Muscle layer of colon (tissue), 2 donors: ENCODE measurements around the gene ZNF438.

Experiments
- H3K27ac ChIP-seq: one replicate; pipeline ENCODE4 v1.7.0; 2013; ENCODE audit warnings: low read depth, mild to moderate bottlenecking, low read length, moderate library complexity
- H3K27me3 ChIP-seq, 2 donors: one replicate each; pipeline ENCODE4 v1.7.0; 2013; ENCODE audit warnings: low read length in 2 of 2, mild to moderate bottlenecking in 2 of 2; ENCODE audit not compliant: insufficient read depth in 2 of 2, control insufficient read depth in 1 of 2
- H3K36me3 ChIP-seq: one replicate; pipeline ENCODE4 v1.7.0; 2013; ENCODE audit warnings: mild to moderate bottlenecking, low read length; ENCODE audit not compliant: insufficient read depth
- H3K4me1 ChIP-seq: one replicate; pipeline ENCODE4 v1.7.0; 2013; ENCODE audit warnings: mild to moderate bottlenecking, low read length; ENCODE audit not compliant: insufficient read depth
- H3K4me3 ChIP-seq, 2 donors: one replicate each; pipeline ENCODE4 v1.7.0; 2013; ENCODE audit warnings: low read length in 2 of 2, low read depth in 1 of 2, mild to moderate bottlenecking in 1 of 2, moderate library complexity in 1 of 2
- H3K9ac ChIP-seq: one replicate; pipeline ENCODE4 v1.7.0; 2013; ENCODE audit warnings: low read length
- H3K9me3 ChIP-seq: one replicate; pipeline ENCODE4 v1.7.0; 2013; ENCODE audit warnings: mild to moderate bottlenecking, low read length
- donor health status: abdominal sarcoma.
- donor health status: Adenocarcinoma of cecum.

Gene ZNF438

DNA sequence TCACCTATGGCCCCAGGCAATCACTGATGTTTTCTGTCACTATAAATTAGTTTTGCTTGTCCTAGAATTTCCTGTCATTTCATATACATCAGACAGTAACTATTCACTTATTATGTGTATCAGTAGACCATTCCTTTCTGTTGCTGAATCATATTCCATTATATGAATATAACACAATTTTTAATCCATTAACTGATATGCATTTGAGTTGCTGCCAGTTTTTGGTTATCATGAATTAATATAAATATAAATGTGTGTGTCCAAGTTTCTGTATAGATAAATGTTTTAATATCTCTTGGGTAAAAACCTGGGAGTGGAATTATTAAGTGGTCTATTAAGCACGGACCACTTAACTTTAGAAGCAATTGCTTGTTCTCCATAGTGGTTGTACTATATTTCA is 143.8 kb downstream of the ZNF438 start:
- no peak overlapping the region for H3K9ac ChIP-seq
- no peak overlapping the region for H3K27ac ChIP-seq
- no peaks in the 10 kb centered on the region for H3K4me1 ChIP-seq

GRCh38 chr10:30885423-30885822 is 146.2 kb downstream of the ZNF438 start:
- Histone ChIP-seq H3K4me3 (no peak overlapping the region), H3K9ac (no peak overlapping the region), H3K36me3 (no peaks in the 10 kb centered on the region), H3K27me3 (no peaks in the 10 kb centered on the region), H3K9me3 (no peaks in the 10 kb centered on the region), H3K27ac (no peak overlapping the region), H3K4me1 (no peaks in the 10 kb centered on the region)

More for the DNA sequence above, 143.8 kb downstream of the ZNF438 start:
- H3K9me3 ChIP-seq: no peaks in the 10 kb centered on the region
- no peaks in the 10 kb centered on the region for H3K36me3 ChIP-seq
- H3K4me3 ChIP-seq: no peak overlapping the region
- H3K27me3 ChIP-seq: no peaks in the 10 kb centered on the region

- H3K27me3 ChIP-seq: no peaks in the 10 kb centered on the region
- H3K9me3 ChIP-seq: no peaks in the 10 kb centered on the region
- no peak overlapping the region for H3K9ac ChIP-seq
- H3K4me3 ChIP-seq: no peak overlapping the region
- H3K36me3 ChIP-seq: no peaks in the 10 kb centered on the region
- no peaks in the 10 kb centered on the region for H3K4me1 ChIP-seq
- H3K27ac ChIP-seq: no peak overlapping the region
Measured at GRCh38 chr10:30883751-30884150, 147.9 kb downstream of the ZNF438 start.

DNA sequence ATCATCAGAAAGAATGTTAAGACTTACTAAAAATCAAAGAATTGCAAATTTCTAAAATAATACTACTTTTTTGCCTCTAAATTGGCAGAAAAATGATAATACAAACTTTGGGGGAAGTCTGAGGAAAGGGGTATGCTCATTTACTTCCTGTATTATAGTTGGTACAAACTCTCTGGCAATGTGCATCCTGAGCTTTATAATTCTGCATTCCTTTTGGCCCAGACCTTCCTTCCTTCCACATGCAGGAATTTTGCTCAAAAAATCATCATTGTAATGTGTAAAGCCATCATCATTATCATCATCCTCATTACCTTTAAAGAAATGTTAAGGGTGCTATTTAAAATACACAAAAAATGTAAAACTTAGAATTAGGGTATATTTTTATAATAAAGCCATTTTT is 148.5 kb downstream of the ZNF438 start:
- H3K27me3 ChIP-seq: no peaks in the 10 kb centered on the region
- no peaks in the 10 kb centered on the region for H3K4me1 ChIP-seq
- no peaks in the 10 kb centered on the region for H3K36me3 ChIP-seq
- H3K9me3 ChIP-seq: no peaks in the 10 kb centered on the region
- no peak overlapping the region for H3K4me3 ChIP-seq
- H3K9ac ChIP-seq: no peak overlapping the region
- H3K27ac ChIP-seq: no peak overlapping the region

GRCh38 chr10:30882281-30882680 is 149.4 kb downstream of the ZNF438 start:
- no peaks in the 10 kb centered on the region for H3K4me1 ChIP-seq
- no peaks in the 10 kb centered on the region for H3K36me3 ChIP-seq
- H3K27me3 ChIP-seq: no peaks in the 10 kb centered on the region
- no peaks in the 10 kb centered on the region for H3K9me3 ChIP-seq
- H3K9ac ChIP-seq: no peak overlapping the region
- H3K27ac ChIP-seq: no peak overlapping the region
- H3K4me3 ChIP-seq: no peak overlapping the region

- no peaks in the 10 kb centered on the region for H3K27me3 ChIP-seq
- H3K27ac ChIP-seq: no peak overlapping the region
Measured at GRCh38 chr10:30878920-30879319, 152.7 kb downstream of the ZNF438 start.

GRCh38 chr10:30877111-30877510 is 154.6 kb downstream of the ZNF438 start:
- Histone ChIP-seq H3K27me3 (no peaks in the 10 kb centered on the region), H3K4me1 (no peaks in the 10 kb centered on the region), H3K36me3 (no peaks in the 10 kb centered on the region), H3K27ac (no peak overlapping the region), H3K9me3 (no peaks in the 10 kb centered on the region), H3K9ac (no peak overlapping the region), H3K4me3 (no peak overlapping the region)

More at GRCh38 chr10:30878920-30879319, 152.7 kb downstream of the ZNF438 start:
- Histone ChIP-seq H3K36me3 (no peaks in the 10 kb centered on the region), H3K4me3 (no peak overlapping the region), H3K9ac (no peak overlapping the region), H3K4me1 (no peaks in the 10 kb centered on the region), H3K9me3 (no peaks in the 10 kb centered on the region)

- H3K9ac ChIP-seq: no peak overlapping the region
Measured at GRCh38 chr10:30873411-30873810, 158.3 kb downstream of the ZNF438 start.

DNA sequence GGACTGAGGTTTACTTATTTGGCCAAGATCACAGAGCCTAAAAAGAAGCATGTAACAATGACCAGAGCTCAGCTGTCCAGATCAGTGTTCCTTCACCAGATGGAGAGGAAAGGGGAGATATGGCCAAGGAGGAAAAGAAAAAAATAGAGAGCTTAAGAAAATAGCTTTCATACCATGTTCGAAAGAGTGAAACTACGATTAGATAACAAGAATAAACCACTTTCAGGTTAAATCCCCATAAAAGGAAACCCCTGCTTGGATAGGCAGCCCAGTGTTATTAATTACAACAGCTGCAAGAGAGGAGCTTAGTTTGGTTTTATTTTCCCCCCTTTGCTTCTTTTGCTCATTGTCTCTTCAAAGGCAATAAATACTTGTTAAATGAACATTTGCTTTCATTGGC is 160.8 kb downstream of the ZNF438 start:
- Histone ChIP-seq H3K36me3 (no peaks in the 10 kb centered on the region), H3K27me3 (no peaks in the 10 kb centered on the region), H3K9ac (no peak overlapping the region), H3K4me3 (no peak overlapping the region), H3K4me1 (peaks cover 9% of the 10 kb centered on the region), H3K27ac (no peak overlapping the region), H3K9me3 (no peaks in the 10 kb centered on the region)

More at GRCh38 chr10:30873411-30873810, 158.3 kb downstream of the ZNF438 start:
- Histone ChIP-seq H3K9me3 (no peaks in the 10 kb centered on the region), H3K36me3 (no peaks in the 10 kb centered on the region), H3K27me3 (no peaks in the 10 kb centered on the region), H3K27ac (no peak overlapping the region), H3K4me3 (no peak overlapping the region), H3K4me1 (peaks cover 9% of the 10 kb centered on the region)

DNA sequence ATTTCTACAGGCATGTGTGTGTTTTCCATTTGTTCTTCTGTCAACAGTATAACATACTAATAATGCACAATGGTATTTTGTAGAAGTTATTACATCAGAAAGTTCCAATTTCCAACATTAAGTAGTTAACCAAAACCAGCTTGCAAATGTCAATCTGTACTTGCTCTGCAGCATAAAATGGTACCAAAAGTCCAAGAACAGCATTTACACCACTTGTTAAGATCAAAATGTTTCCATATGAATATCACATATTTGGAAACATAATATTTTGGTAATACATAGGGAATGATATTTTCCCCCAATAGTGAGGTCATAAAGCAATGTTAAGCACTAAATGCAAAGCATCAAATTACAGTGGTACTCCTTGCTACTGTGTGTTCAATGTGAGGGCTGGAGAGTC is 162.1 kb downstream of the ZNF438 start:
- no peak overlapping the region for H3K9ac ChIP-seq
- no peaks in the 10 kb centered on the region for H3K36me3 ChIP-seq
- no peaks in the 10 kb centered on the region for H3K27me3 ChIP-seq
- no peak overlapping the region for H3K27ac ChIP-seq
- H3K4me3 ChIP-seq: no peak overlapping the region
- peaks cover 9% of the 10 kb centered on the region for H3K4me1 ChIP-seq
- no peaks in the 10 kb centered on the region for H3K9me3 ChIP-seq

DNA sequence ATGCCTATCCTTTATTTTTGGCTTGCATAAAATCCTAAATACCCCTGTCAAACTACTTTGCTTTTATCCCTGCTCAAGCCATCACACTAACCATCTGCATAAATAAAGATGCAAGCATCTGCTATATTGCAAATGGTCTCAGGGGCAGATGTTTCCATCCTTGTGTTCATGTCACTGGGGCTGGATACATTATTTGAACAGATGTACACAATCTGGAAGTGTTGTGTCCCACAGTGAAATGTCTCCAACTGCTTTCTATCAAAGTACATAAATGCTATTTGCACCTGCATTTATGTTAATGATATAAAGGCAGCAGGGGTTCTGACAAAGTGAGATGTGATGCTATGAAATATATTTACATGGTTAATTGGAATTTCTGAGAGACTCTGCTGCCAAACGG is 163.1 kb downstream of the ZNF438 start:
- Histone ChIP-seq H3K27ac (no peak overlapping the region), H3K9ac (no peak overlapping the region), H3K9me3 (no peaks in the 10 kb centered on the region), H3K4me3 (no peak overlapping the region), H3K4me1 (peaks cover 9% of the 10 kb centered on the region), H3K27me3 (no peaks in the 10 kb centered on the region), H3K36me3 (no peaks in the 10 kb centered on the region)

GRCh38 chr10:30866896-30867295 is 164.8 kb downstream of the ZNF438 start:
- no peaks in the 10 kb centered on the region for H3K27me3 ChIP-seq
- no peak overlapping the region for H3K9ac ChIP-seq
- H3K36me3 ChIP-seq: no peaks in the 10 kb centered on the region
- H3K4me3 ChIP-seq: no peak overlapping the region
- H3K27ac ChIP-seq: no peak overlapping the region
- H3K9me3 ChIP-seq: no peaks in the 10 kb centered on the region
- H3K4me1 ChIP-seq: peaks cover 9% of the 10 kb centered on the region
